AG04450 (cell line): ENCODE measurements around the gene VPS9D1. TPM values are rescaled to one million over a fixed set of nuclear protein-coding genes. Genes with fewer than 3 reads are reported as not detected.
"Not testable (repeated sequence)": the region's sequence is repeated elsewhere in the genome, so short reads cannot be mapped to it uniquely, and the experiment has no call there.

Experiments
- CTCF ChIA-PET: fragments of 300-600, 350-600 bp; formaldehyde crosslinking; extraction: SDS; loops from one replicate; lab custom pipeline; 2022; ENCODE audit warnings: antibody characterized with exemption, inconsistent platforms; lab: Charles Lee
- POLR2A ChIA-PET: fragments of 350-600 bp; formaldehyde crosslinking; extraction: SDS; loops from one replicate; lab custom pipeline; 2021; ENCODE audit warnings: antibody characterized with exemption, inconsistent platforms; lab: Yijun Ruan, JAX
- DNase-seq: peaks from one replicate; pipeline ENCODE4 v3.0.0-alpha.2; 2011; ENCODE audit warnings: low read depth, low spot score
- H3K27ac ChIP-seq: one replicate; pipeline ENCODE4 v1.5.1; 2012; ENCODE audit warnings: low read depth, low read length, control low read depth
- H3K27me3 ChIP-seq: one replicate; pipeline ENCODE4 v1.6.0; 2012; ENCODE audit warnings: low read length; ENCODE audit not compliant: control insufficient read depth, insufficient read depth
- H3K4me3 ChIP-seq: 2 replicates; pipeline ENCODE4 v1.5.1; 2011; ENCODE audit warnings: mild to moderate bottlenecking, low read depth, low read length, control low read depth
- H3K9me3 ChIP-seq: 2 replicates; pipeline ENCODE4 v1.5.1; 2012; ENCODE audit warnings: low read length; ENCODE audit not compliant: control insufficient read depth, insufficient read depth
- polyA plus RNA-seq: library from polyadenylated mRNA; depleted of rRNA; stranded (reverse); fragments of >200 nt; gene quantifications from 2 replicates; pipeline ENCODE4 v1.2.3, GENCODE V29; 2011
- TF ChIP-seq, protein P1 (sequence below): IDR thresholded peaks from 2 replicates; pipeline ENCODE4 v1.5.1; 2011; ENCODE audit warnings: low read depth, low read length, control low read depth, inconsistent platforms

VPS9D1 gene
- polyA plus RNA-seq, 1 experiment, result 8.6 TPM

DNA sequence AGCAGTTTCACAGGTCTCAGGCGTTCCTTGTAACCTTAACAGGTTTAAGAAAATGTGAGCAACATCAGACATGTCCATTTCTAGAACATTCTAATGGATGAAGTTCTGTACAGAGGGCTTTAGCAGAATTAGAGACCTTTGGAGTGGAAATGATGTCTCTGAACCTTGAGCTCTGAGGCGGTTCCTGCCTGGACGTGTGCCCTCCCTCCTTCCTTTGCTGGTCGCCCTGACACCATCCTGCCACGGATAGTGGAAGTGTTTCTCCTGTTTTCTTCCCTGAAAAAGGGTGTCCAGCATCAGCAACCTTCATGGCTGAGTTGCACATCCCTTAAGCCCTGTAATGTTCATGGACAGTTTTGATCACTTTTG lies 51.9 kb downstream of the VPS9D1 start:
- Histone ChIP-seq H3K4me3 (no peak overlapping the region), H3K27me3 (no peaks in the 10 kb centered on the region), H3K9me3 (peaks cover 4% of the 10 kb centered on the region; the same call in 1 of the 2 replicates), H3K27ac (no peak overlapping the region)
- DNase-seq, result no peak
- POLR2A ChIA-PET, result no interaction called here
- CTCF ChIA-PET, result no interaction called here
- TF ChIP-seq, protein P1, sequence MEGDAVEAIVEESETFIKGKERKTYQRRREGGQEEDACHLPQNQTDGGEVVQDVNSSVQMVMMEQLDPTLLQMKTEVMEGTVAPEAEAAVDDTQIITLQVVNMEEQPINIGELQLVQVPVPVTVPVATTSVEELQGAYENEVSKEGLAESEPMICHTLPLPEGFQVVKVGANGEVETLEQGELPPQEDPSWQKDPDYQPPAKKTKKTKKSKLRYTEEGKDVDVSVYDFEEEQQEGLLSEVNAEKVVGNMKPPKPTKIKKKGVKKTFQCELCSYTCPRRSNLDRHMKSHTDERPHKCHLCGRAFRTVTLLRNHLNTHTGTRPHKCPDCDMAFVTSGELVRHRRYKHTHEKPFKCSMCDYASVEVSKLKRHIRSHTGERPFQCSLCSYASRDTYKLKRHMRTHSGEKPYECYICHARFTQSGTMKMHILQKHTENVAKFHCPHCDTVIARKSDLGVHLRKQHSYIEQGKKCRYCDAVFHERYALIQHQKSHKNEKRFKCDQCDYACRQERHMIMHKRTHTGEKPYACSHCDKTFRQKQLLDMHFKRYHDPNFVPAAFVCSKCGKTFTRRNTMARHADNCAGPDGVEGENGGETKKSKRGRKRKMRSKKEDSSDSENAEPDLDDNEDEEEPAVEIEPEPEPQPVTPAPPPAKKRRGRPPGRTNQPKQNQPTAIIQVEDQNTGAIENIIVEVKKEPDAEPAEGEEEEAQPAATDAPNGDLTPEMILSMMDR, result no peak

DNA sequence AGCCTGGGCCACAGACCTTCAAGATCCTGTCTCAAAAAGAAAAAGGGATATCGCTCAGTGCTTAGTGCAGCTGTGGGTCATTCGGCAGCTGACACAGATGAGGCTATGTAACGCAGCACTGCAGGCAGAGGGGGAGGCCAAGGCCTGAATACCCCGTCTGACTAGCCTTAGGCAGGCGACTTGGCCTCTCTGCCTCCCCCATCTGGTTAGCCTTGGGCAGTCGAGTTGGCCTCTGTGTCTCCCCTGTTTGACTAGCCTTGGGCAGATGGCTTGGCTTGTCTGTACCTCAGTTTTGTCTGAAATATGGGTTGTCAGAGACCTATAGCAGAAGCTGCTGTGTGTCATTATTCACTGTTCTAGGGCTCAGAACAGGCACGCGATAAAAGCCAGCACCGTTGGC lies 53.1 kb downstream of the VPS9D1 start:
- H3K27ac ChIP-seq, result no peak overlapping the region
- H3K27me3 ChIP-seq, result no peaks in the 10 kb centered on the region
- H3K9me3 ChIP-seq, result peaks cover 4% of the 10 kb centered on the region; the same call in 1 of the 2 replicates
- POLR2A ChIA-PET, result no interaction called here
- CTCF ChIA-PET, result no interaction called here
- TF ChIP-seq, protein P1, result no peak
- no peak for DNase-seq
- no peak overlapping the region for H3K4me3 ChIP-seq

DNA sequence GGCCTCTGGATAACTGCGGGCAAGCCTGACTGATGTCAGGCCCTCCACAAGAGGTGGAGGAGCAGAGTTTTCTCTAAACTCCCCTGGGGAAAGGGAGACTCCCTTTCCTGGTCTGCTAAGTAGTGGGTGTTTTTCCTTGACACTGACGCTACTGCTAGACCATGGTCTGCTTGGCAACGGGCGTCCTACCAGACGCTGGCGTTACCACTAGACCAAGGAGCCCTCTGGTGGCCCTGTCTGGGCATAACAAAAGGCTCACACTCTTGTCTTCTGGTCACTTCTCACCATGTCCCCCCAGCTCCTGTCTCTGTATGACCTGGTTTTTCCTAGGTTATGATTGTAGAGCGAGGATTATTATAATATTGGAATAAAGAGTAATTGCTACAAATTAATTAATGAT lies 53.7 kb downstream of the VPS9D1 start:
- DNase-seq, POLR2A ChIA-PET, CTCF ChIA-PET, H3K9me3 ChIP-seq, H3K27ac ChIP-seq, H3K27me3 ChIP-seq, H3K4me3 ChIP-seq: not testable (repeated sequence)
- TF ChIP-seq, protein P1, result peak; percentile 29

DNA sequence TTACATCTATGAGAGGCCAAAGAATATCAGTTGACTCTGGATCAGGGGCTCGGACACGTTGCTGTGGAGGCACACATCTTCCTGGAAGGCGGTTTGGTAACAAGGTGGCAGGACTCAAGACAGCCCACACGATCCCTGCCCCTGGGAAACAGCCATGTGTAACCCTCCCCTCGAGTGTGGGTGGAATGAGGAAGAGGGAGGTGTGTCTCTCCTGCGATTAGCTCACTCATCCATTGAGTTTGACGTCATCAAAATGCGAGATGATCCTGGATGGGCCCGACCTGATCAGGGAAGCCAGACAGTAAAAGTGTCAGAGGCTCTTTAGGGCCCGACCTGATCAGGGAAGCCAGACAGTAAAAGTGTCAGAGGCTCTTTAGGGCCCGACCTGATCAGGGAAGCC lies 56.5 kb downstream of the VPS9D1 start:
- H3K9me3 ChIP-seq, DNase-seq, H3K27me3 ChIP-seq, H3K27ac ChIP-seq, H3K4me3 ChIP-seq, CTCF ChIA-PET: not testable (repeated sequence)
- POLR2A ChIA-PET, result interaction anchor here (0.6 kb wide), 1 partner anchor 20 kb away, joined by 4 read pairs; no protein-coding TSS in a partner anchor

DNA sequence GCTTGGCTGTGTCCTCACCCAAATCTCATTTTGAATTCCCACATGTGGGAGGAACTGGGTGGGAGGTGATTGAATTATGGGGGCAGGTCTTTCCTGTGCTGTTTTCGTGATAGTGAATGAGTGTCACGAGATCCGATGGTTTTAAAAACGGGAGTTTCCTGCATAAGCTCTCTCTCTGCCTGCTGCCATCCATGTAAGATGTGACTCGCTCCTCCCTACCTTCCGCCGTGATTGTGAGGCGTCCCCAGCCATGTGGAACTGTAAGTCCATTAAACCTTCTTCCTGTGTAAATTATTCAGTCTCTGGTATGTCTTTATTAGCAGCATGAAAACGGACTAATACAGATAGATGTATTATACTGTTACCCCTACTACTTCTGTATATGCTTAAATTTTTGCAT lies 59.5 kb downstream of the VPS9D1 start:
- CTCF ChIA-PET, result no interaction called here
- POLR2A ChIA-PET, result no interaction called here

More for the DNA sequence above, 59.5 kb downstream of the VPS9D1 start:
- no peak for DNase-seq
- Histone ChIP-seq H3K27ac (no peak overlapping the region), H3K4me3 (no peak overlapping the region), H3K9me3 (peaks cover 3% of the 10 kb centered on the region; the same call in 1 of the 2 replicates), H3K27me3 (no peaks in the 10 kb centered on the region)
- TF ChIP-seq, protein P1, result no peak
